Heart left ventricle (tissue), 16 donors: ENCODE measurements around the gene GPR25. TPM values are rescaled to one million over a fixed set of nuclear protein-coding genes. Genes with fewer than 3 reads are reported as not detected.

Source experiments
- ATAC-seq, 4 donors: fragments of 200-7000 bp; cut with Tn5 transposase; one replicate each; pipeline ENCODE4 v1.9.1; 2020 to 2022; ENCODE audit warnings: moderate library complexity in 4 of 4, mild to moderate bottlenecking in 3 of 4, moderate number of reproducible peaks in 1 of 4
- DNase-seq, 5 donors: peaks; one replicate each; pipeline ENCODE4 v3.0.0-alpha.2; 2020
- H3K27ac ChIP-seq, 12 donors: fragments of 200-600 bp; sonication (generic) in 4 of 12; one replicate each; pipeline versions ENCODE4 v1.5.0 to v1.8.0; 2016 to 2022; ENCODE audit warnings: mild to moderate bottlenecking in 2 of 12
- H3K27me3 ChIP-seq, 9 donors: fragments of 200-600 bp; sonication (generic) in 2 of 9; one replicate each; pipeline versions ENCODE4 v1.5.1 to v1.8.0; 2016 to 2022; ENCODE audit warnings: mild to moderate bottlenecking in 3 of 9
- H3K36me3 ChIP-seq, 9 donors: fragments of 200-600 bp; sonication (generic) in 2 of 9; one replicate each; pipeline versions ENCODE4 v1.5.0 to v1.8.0; 2018 to 2022; ENCODE audit warnings: mild to moderate bottlenecking in 2 of 9
- H3K4me1 ChIP-seq, 12 donors: fragments of 200-600 bp; sonication (generic) in 4 of 12; one replicate each; pipeline versions ENCODE4 v1.5.0 to v1.8.0; 2016 to 2022; ENCODE audit warnings: mild to moderate bottlenecking in 3 of 12
- H3K4me3 ChIP-seq, 12 donors: fragments of 200-600 bp; sonication (generic) in 4 of 12; one replicate each; pipeline versions ENCODE4 v1.5.0 to v1.8.0; 2017 to 2022; ENCODE audit warnings: mild to moderate bottlenecking in 9 of 12, moderate library complexity in 4 of 12
- H3K9me3 ChIP-seq, 12 donors: fragments of 200-600 bp; sonication (generic) in 4 of 12; one replicate each; pipeline versions ENCODE4 v1.5.0 to v1.8.0; 2016 to 2022; ENCODE audit warnings: mild to moderate bottlenecking in 1 of 12
- POLR2A ChIP-seq, 2 donors: fragments of 450-650 bp; IDR thresholded peaks; one replicate each; pipeline ENCODE4 v1.6.1; 2017; ENCODE audit warnings: antibody characterized with exemption in 2 of 2, mild to moderate bottlenecking in 2 of 2, moderate library complexity in 2 of 2
- WGBS, 4 donors: extraction: QIAGEN DNeasy Blood & Tissue Kit in 2 of 4; methylation state at CpG; one replicate each; pipeline versions ENCODE4 v1.1.5 to v1.1.7; 2013 to 2018; 5-methylcytosine and 5-hydroxymethylcytosine counted together
- intact Hi-C, 10 donors: fragments of 100-400 bp; cut with DNase I; formaldehyde crosslinking; loops; one replicate each; pipeline versions ENCODE4 v1.11.1 to v1.14.2; 2022
- polyA plus RNA-seq, 2 donors: library from polyadenylated mRNA; stranded (reverse); fragments of 200-250 nt; gene quantifications; one replicate each; pipeline ENCODE4 v1.2.3, GENCODE V29; 2013
- total RNA-seq, 9 donors: library from RNA; depleted of rRNA in 2 of 9; stranded (reverse); fragments of >200 nt in 2 of 9; fragmentation: NEBNext Ultra II Directional in 3 of 9; extraction: Animal tissue kit (Norgen Biotek cat#: 25700) in 3 of 9; gene quantifications; one replicate each; pipeline versions ENCODE4 v1.1.0 to v1.2.4, GENCODE V29; 2016 to 2023
- TF ChIP-seq, protein P1 (sequence below), 12 donors: fragments of 200-600 bp; sonication (generic) in 4 of 12; IDR thresholded peaks; one replicate each; pipeline versions ENCODE4 v1.5.0 to v1.8.0; 2018 to 2022; ENCODE audit warnings: antibody characterized with exemption in 12 of 12, mild to moderate bottlenecking in 5 of 12
- donor health status: ischemic (EF 13 %, LVEDD 7.1; RV severe dilation, severe dysfunction).
- donor health status: healthy with polysubstance abuse.
- donor health status: DM: no; HTN: yes; CAD: no.
- donor health status: DM: no; HTN: no; CAD: no.
- donor health status: ischemic (EF 25% LVEDD 6.9; RV normal size, moderate dysfunction).
- donor health status: ischemic (EF 25% LVEDD 5.7; RV mildly dilated, moderate dysfunction).
- donor health status: healthy.
- donor health status: DM: yes; HTN: yes; CAD: no.
- donor health status: ischemic (EF 35%, LVEDD 5.7; RV mildly dilated, moderate dysfunction).
- donor health status: nonischemic (EF 11% LVEDD 7.7; RV severe dilation, severe dysfunction).
- donor health status: DM: yes; HTN: yes; CAD: no.
- donor health status: PGD.
- donor health status: ischemic (EF 29% LVEDD 5.4; RV normal size, mild dysfunction).
- donor health status: nonischemic (EF 23%, LVEDD 6.1; RV moderate dilation, normal function).

GPR25 gene
- total and polyA plus RNA-seq, 11 donors = not detected

DNA sequence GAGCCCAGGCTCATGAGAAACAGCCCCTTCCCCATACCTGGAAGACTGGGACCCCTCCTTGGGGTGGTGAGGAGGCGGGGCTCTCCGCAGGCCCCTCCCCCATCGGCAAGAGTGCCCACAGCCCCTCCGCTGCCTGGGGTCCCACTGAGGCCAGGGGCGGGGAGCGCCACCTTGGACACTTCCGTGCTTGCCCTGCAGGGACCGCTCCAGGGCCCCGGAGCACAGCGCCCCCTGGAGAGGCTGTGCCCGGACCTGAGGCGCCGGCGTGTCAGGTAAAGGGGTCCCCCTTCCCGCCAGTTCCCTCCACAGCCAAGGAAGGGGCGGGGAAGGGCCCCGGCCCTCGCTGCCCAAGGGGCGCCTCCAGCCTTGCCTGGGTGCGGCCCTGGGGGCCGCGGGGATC lies 43.4 kb downstream of the GPR25 start:
- WGBS, 4 donors = 56 to 82% (median 64%) methylated on average over 7 to 22 of the region's 22 CpGs
- Histone ChIP-seq H3K9me3 (no peaks in the 10 kb centered on the region), H3K36me3 (no peaks in the 10 kb centered on the region), H3K27me3 (no peaks in the 10 kb centered on the region), H3K4me1 (peaks cover 0 to 7% (median 0%) of the 10 kb centered on the region in 12 donors), H3K27ac (no peak overlapping the region), H3K4me3 (no peak overlapping the region)
- peak in 1 of 4 donors; percentile 16 for ATAC-seq
- TF ChIP-seq POLR2A (IDR thresholded peaks at IDR 0.05) = no peak
- TF ChIP-seq, protein P1, sequence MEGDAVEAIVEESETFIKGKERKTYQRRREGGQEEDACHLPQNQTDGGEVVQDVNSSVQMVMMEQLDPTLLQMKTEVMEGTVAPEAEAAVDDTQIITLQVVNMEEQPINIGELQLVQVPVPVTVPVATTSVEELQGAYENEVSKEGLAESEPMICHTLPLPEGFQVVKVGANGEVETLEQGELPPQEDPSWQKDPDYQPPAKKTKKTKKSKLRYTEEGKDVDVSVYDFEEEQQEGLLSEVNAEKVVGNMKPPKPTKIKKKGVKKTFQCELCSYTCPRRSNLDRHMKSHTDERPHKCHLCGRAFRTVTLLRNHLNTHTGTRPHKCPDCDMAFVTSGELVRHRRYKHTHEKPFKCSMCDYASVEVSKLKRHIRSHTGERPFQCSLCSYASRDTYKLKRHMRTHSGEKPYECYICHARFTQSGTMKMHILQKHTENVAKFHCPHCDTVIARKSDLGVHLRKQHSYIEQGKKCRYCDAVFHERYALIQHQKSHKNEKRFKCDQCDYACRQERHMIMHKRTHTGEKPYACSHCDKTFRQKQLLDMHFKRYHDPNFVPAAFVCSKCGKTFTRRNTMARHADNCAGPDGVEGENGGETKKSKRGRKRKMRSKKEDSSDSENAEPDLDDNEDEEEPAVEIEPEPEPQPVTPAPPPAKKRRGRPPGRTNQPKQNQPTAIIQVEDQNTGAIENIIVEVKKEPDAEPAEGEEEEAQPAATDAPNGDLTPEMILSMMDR (IDR thresholded peaks at IDR 0.05) = no peak
- intact Hi-C loops = no loop called here
- DNase-seq = peak in 1 of 5 donors; percentile 44

DNA sequence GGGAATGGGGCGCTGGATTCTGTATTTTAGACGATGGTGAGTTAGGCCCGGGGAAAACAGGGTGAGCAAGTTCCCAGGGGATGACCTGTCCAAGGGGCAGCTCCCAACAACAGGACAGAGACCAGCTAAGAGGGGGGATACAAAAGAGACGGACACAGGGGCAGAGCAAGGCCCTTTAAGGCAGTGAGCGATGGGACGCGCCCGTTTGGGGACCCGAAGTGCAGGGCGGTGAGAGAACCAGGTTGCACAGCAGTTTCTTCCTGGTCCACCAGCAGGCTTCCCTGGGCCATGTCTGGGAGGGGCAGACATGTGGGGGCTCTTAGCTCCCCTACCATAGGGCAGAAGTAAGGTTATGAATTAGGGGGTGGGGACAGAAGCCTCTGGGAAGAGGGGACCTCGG lies 43.9 kb downstream of the GPR25 start:
- WGBS, 4 donors = 80 to 87% (median 82%) methylated on average over 11 of the region's 11 CpGs
- no peak for TF ChIP-seq POLR2A (IDR thresholded peaks at IDR 0.05)
- TF ChIP-seq, protein P1 (IDR thresholded peaks at IDR 0.05) = no peak

DNA sequence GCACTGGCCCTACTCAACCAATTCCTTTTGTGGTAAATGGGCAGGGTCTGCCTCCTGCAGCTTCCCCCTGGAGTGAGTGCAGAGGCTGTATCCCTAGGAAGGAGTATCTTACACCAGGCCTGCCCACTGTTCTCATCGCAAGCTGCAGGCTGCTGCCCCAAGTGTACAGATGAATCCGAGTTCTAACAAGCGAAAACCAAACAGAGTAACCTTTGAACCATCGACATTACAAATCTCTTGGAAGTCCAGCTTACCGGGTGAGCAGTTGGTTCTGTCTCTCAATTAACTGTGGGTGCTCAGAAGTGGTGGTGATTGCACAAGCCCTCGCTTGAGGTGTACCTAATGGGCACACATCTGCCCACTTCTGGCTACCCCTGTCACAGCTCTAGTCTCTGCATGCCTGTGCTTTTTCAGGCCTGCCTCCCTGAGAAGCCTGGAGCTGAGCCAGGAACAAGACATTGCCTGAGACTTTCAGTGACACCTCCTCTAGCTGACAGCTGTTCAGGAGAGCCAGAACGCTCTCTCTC lies 44.6 kb downstream of the GPR25 start:
- H3K4me3 ChIP-seq = no peak overlapping the region
- WGBS, 4 donors = 47 to 61% (median 52%) methylated on average over 7 of the region's 7 CpGs
- intact Hi-C loops = no loop called here
- peak in 4 of 5 donors; percentile 70 to 87 (median 80) for DNase-seq
- H3K27ac ChIP-seq = peak overlapping the region in 1 of 12 donors; percentile 40
- no peaks in the 10 kb centered on the region for H3K9me3 ChIP-seq
- peak; percentile 84 to 91 (median 88) for ATAC-seq
- H3K36me3 ChIP-seq = no peaks in the 10 kb centered on the region
- H3K4me1 ChIP-seq = peaks cover 0 to 7% (median 0%) of the 10 kb centered on the region in 12 donors
- H3K27me3 ChIP-seq = no peaks in the 10 kb centered on the region
- no peak for TF ChIP-seq POLR2A (IDR thresholded peaks at IDR 0.05)
- TF ChIP-seq, protein P1 (IDR thresholded peaks at IDR 0.05) = no peak

More for the DNA sequence above, 43.9 kb downstream of the GPR25 start:
- Histone ChIP-seq H3K27me3 (no peaks in the 10 kb centered on the region), H3K4me1 (peaks cover 0 to 7% (median 0%) of the 10 kb centered on the region in 12 donors), H3K36me3 (no peaks in the 10 kb centered on the region), H3K9me3 (no peaks in the 10 kb centered on the region), H3K4me3 (no peak overlapping the region), H3K27ac (no peak overlapping the region)
- intact Hi-C loops = no loop called here
- ATAC-seq (no peak), DNase-seq (no peak)

DNA sequence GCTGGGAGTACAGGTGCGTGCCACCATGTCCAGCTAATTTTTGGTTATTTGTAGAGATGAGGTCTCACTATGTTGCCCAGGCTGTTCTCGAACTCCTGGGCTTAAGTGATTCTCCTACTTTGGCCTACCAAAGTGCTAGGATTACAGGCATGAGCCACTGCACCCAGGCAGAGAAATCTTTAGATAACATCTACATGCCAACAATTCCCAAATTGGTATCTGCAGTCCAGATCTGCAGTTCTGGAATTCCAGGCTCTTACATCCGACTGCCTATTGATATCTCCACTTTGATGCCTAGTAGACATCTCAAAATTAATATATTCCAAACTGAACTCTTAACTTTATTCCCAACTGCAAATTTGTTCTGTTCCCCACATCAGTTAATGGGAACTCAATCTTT lies 45.2 kb downstream of the GPR25 start:
- Histone ChIP-seq H3K4me1 (peaks cover 0 to 7% (median 0%) of the 10 kb centered on the region in 12 donors), H3K9me3 (no peaks in the 10 kb centered on the region), H3K27ac (no peak overlapping the region), H3K4me3 (no peak overlapping the region), H3K27me3 (no peaks in the 10 kb centered on the region), H3K36me3 (no peaks in the 10 kb centered on the region)
- intact Hi-C loops = no loop called here
- WGBS, 4 donors = 70 to 93% (median 81%) methylated on average over 3 of the region's 3 CpGs
- DNase-seq = peak in 1 of 5 donors; percentile 4
- no peak for TF ChIP-seq POLR2A (IDR thresholded peaks at IDR 0.05)
- TF ChIP-seq, protein P1 (IDR thresholded peaks at IDR 0.05) = no peak
- ATAC-seq = no peak
